ENCODE results near the gene HGS. TPM values are rescaled to one million over a fixed set of nuclear protein-coding genes. Genes with fewer than 3 reads are reported as not detected.

HGS gene
- polyA plus RNA-seq, 1 experiment = 71.5 TPM

DNA sequence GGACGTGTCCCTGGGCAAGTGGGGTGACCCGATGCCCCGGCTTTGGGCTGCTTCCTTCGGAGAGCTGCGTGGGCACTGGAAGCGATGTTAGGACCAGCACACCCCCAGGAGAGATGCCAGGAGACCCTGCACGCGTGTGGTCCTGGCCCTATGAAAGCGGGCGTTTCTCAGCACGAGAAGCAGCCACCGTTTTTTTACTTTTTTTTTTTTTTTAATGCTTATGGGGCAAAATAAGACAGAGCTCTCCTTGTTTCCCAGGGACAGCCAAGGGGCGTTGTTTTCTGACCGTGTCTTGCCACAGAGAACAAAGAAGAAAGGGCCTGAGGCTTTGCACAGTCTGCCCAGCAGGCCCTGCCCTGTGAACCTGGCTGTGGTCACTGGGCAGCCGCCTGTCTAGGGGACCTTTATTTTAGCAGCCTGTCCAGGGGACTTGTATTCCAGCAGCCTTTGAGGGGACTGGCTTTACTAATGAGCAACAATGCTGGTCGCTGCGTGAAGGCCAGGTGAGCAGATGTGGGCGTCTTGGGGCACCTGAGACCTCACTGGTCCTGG is 29.3 kb downstream of the HGS start:
- no peak for DNase-seq (ENCODE audit: low read depth, low spot score)
- H3K4me3 ChIP-seq (ENCODE audit: low read depth, low read length) = peak overlapping the region; percentile 66
- no peaks in the 10 kb centered on the region for H3K27me3 ChIP-seq (ENCODE audit: control insufficient read depth, insufficient read depth, low read length)
- H3K9me3 ChIP-seq (ENCODE audit: control insufficient read depth, insufficient read depth, low read length) = no peaks in the 10 kb centered on the region
- no peak overlapping the region for H3K27ac ChIP-seq (ENCODE audit: low read depth, low read length)
- ChIA-PET POLR2A (interaction anchor here (1.1 to 1.5 kb wide), 4 partner anchors 9 to 130 kb away, joined by 3 to 12 read pairs (median 6); partner anchors contain the start of genes MCRIP1 and MRPL12), CTCF (no interaction called here)
- TF ChIP-seq, protein P1, sequence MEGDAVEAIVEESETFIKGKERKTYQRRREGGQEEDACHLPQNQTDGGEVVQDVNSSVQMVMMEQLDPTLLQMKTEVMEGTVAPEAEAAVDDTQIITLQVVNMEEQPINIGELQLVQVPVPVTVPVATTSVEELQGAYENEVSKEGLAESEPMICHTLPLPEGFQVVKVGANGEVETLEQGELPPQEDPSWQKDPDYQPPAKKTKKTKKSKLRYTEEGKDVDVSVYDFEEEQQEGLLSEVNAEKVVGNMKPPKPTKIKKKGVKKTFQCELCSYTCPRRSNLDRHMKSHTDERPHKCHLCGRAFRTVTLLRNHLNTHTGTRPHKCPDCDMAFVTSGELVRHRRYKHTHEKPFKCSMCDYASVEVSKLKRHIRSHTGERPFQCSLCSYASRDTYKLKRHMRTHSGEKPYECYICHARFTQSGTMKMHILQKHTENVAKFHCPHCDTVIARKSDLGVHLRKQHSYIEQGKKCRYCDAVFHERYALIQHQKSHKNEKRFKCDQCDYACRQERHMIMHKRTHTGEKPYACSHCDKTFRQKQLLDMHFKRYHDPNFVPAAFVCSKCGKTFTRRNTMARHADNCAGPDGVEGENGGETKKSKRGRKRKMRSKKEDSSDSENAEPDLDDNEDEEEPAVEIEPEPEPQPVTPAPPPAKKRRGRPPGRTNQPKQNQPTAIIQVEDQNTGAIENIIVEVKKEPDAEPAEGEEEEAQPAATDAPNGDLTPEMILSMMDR (IDR thresholded peaks at IDR 0.05; ENCODE audit: low read depth, low read length) = no peak

DNA sequence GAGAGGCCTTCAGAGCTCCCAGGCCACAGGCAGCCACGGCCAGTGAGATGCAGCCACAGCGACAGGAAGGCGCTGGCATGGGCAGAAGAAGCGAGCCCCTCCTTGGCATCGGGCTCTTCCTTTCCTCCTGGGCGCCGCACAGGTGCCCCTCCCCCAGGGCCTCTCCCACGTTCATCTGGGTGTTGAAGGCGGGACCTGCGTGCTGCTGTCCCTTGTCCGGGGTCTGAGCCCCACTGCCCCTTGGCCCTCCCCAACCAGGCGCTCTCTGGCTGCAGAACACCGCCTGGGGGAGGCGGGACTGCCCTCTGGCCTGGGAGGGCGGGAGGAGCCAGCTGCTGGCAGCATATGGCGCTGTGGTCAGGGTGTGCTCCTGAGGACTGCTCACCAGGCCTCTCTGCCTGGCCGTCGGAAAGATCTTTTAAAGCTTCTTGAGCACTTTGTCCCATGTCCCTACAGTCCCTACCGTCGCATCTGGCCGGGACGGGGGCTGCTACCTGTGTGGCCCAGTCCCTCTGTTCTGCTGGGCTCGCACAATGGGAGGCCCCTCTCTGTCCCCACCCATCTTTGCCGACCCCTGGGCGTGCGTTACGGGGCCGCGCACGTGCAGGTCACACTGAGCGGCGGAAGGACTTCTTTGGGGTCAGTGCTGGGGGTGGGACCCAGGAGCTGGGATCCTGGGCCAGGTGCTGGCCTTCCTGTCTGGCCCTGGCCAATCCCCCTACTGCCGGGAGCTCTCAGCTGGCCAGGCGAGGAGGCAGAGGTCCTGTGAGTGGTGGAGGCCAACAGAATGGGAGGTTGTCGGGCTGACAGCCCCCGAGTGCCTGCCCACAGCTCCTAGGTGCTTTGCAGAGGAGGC is 30.0 kb downstream of the HGS start:
- Histone ChIP-seq H3K4me3 (ENCODE audit: low read depth, low read length) (peak overlapping the region; percentile 66; the same call in 1 of the 2 replicates), H3K27ac (ENCODE audit: low read depth, low read length) (no peak overlapping the region), H3K27me3 (ENCODE audit: control insufficient read depth, insufficient read depth, low read length) (no peaks in the 10 kb centered on the region), H3K9me3 (ENCODE audit: control insufficient read depth, insufficient read depth, low read length) (no peaks in the 10 kb centered on the region)
- ChIA-PET POLR2A (interaction anchor here (1.1 to 1.5 kb wide), 3 partner anchors 8 to 129 kb away, joined by 3 to 10 read pairs (median 3); partner anchors contain the start of gene MCRIP1), CTCF (no interaction called here)
- TF ChIP-seq, protein P1 (IDR thresholded peaks at IDR 0.05; ENCODE audit: low read depth, low read length) = no peak
- no peak for DNase-seq (ENCODE audit: low read depth, low spot score)

DNA sequence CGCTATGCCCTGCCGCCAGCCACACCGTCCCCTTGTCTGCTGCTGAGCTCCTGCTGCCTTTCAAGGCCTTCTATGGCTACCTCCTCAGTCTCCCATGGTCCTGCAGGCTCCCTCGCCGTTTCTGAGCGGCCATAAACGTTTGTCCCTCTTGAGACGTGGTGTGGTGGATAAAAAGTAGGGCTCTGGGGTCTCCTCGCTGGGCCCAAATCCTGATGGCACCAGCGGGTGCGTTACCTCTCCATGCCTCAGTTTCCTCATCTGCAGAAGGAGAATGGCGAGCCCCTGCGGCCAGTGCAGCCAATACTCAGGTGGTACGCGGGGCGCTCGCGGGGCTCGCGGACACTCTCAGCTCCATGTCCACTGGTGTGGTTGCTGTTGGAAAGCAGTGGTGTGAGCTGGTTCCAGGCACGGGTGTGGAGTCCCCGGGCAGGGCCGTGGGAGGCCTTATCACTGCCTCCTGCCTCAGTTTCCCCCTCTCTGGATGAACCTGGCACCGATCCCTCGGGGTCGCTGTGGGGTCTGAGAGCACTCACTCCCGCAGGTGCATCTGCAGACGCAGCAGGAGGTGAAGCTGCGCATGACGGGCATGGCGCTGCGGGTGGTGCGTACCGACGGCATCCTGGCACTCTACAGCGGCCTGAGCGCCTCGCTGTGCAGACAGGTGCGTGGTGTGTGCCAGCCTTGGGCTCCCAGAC is 30.7 kb downstream of the HGS start:
- ChIA-PET POLR2A (interaction anchor here (0.5 kb wide), 1 partner anchor 85 kb away, joined by 3 read pairs; no protein-coding TSS in a partner anchor), CTCF (no interaction called here)

DNA sequence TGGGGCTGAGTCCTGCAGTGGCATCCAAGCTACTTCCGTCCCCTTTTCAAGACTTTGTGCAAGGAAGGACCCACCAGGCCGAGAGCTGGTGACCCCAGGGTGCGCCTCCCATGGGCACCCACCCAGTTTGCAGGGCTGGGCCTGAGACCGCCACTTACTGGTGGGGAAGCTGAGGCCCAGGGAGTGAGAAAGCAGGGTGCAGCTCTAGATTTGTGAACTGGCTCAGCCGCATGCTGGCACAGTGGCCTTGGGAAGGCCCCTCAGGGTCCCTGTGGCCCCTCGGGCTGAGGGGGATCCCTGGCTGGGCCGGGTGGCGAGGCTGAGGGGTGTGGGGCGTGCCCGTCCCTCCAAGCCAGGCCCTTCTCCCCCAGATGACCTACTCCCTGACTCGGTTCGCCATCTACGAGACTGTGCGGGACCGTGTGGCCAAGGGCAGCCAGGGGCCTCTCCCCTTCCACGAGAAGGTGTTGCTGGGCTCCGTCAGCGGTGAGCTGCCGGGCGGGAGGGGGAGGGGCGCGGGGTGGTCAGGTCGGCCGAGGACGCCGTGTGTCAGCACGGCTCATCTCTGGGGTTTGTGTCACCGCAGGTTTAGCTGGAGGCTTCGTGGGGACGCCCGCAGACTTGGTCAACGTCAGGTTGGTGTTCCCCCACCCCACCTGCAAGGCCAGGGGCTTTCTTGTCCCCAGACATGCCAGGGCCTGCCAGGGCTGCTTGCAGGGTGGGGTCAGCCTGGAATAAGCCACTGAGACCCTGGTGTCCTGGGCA is 31.5 kb downstream of the HGS start:
- TF ChIP-seq, protein P1 (IDR thresholded peaks at IDR 0.05; ENCODE audit: low read depth, low read length) = no peak
- DNase-seq (ENCODE audit: low read depth, low spot score) = no peak
- Histone ChIP-seq H3K9me3 (ENCODE audit: control insufficient read depth, insufficient read depth, low read length) (no peaks in the 10 kb centered on the region; the same call in 1 of the 2 replicates), H3K27ac (ENCODE audit: low read depth, low read length) (no peak overlapping the region), H3K4me3 (ENCODE audit: low read depth, low read length) (no peak overlapping the region), H3K27me3 (ENCODE audit: control insufficient read depth, insufficient read depth, low read length) (no peaks in the 10 kb centered on the region)
- POLR2A ChIA-PET = no interaction called here
- CTCF ChIA-PET = no interaction called here

More for the DNA sequence above, 30.7 kb downstream of the HGS start:
- no peaks in the 10 kb centered on the region for H3K27me3 ChIP-seq (ENCODE audit: control insufficient read depth, insufficient read depth, low read length)
- H3K4me3 ChIP-seq (ENCODE audit: low read depth, low read length) = no peak overlapping the region
- TF ChIP-seq, protein P1 (IDR thresholded peaks at IDR 0.05; ENCODE audit: low read depth, low read length) = no peak
- H3K9me3 ChIP-seq (ENCODE audit: control insufficient read depth, insufficient read depth, low read length) = no peaks in the 10 kb centered on the region; the same call in 1 of the 2 replicates
- H3K27ac ChIP-seq (ENCODE audit: low read depth, low read length) = no peak overlapping the region
- DNase-seq (ENCODE audit: low read depth, low spot score) = no peak

All from AG04450 (cell line).